Nephron (organoid): ENCODE data around the gene MMP21.

Experiments used
- H3K27ac Mint-ChIP-seq, 3 experiments: 2 replicates each; pipeline ENCODE4 v1.8.0; 2020; ENCODE audit warnings: mixed read lengths in 3 of 3, mild to moderate bottlenecking in 2 of 3, moderate library complexity in 1 of 3
- H3K27me3 Mint-ChIP-seq: 2 replicates; pipeline ENCODE4 v1.8.0; 2021; ENCODE audit warnings: low read depth, mild to moderate bottlenecking, moderate library complexity, mixed read lengths
- H3K36me3 Mint-ChIP-seq: 2 replicates; pipeline ENCODE4 v1.8.0; 2020; ENCODE audit warnings: low read depth, mixed read lengths
- H3K4me1 Mint-ChIP-seq: 2 replicates; pipeline ENCODE4 v1.8.0; 2020; ENCODE audit warnings: mixed read lengths
- H3K4me3 Mint-ChIP-seq, 3 experiments: 2 replicates each; pipeline ENCODE4 v1.8.0; 2020; ENCODE audit warnings: mild to moderate bottlenecking in 3 of 3, mixed read lengths in 3 of 3, moderate library complexity in 2 of 3
- H3K9me3 Mint-ChIP-seq: 2 replicates; pipeline ENCODE4 v1.8.0; 2020; ENCODE audit warnings: mixed read lengths
- CTCF ChIP-seq, 3 experiments: fragments of 200-600 bp; sonication (generic); IDR thresholded peaks; one replicate each; pipeline ENCODE4 v1.5.0; 2021; ENCODE audit warnings: antibody characterized with exemption in 3 of 3; ENCODE audit not compliant: unreplicated experiment in 3 of 3

The MMP21 gene

GRCh38 chr10:125765835-125766234, 9.8 kb downstream of the MMP21 start:
- no peaks in the 10 kb centered on the region for H3K27me3 Mint-ChIP-seq
- peaks cover 63% of the 10 kb centered on the region for H3K36me3 Mint-ChIP-seq
- H3K4me1 Mint-ChIP-seq, result peaks cover 23% of the 10 kb centered on the region
- H3K4me3 Mint-ChIP-seq, result no peak overlapping the region
- no peaks in the 10 kb centered on the region for H3K9me3 Mint-ChIP-seq
- no peak overlapping the region for H3K27ac Mint-ChIP-seq
- TF ChIP-seq CTCF (IDR thresholded peaks at IDR 0.05; ENCODE audit: unreplicated experiment in 3 of 3), result no peak

- no peak overlapping the region for H3K27ac Mint-ChIP-seq
- H3K36me3 Mint-ChIP-seq, result peaks cover 75% of the 10 kb centered on the region
- no peaks in the 10 kb centered on the region for H3K9me3 Mint-ChIP-seq
- no peak overlapping the region for H3K4me3 Mint-ChIP-seq
- peaks cover 6% of the 10 kb centered on the region for H3K4me1 Mint-ChIP-seq
- TF ChIP-seq CTCF (IDR thresholded peaks at IDR 0.05; ENCODE audit: unreplicated experiment in 3 of 3), result no peak
- H3K27me3 Mint-ChIP-seq, result no peaks in the 10 kb centered on the region
Observed at GRCh38 chr10:125762692-125763648, 12.7 kb downstream of the MMP21 start.

- no peak for TF ChIP-seq CTCF (IDR thresholded peaks at IDR 0.05; ENCODE audit: unreplicated experiment in 3 of 3)
- no peaks in the 10 kb centered on the region for H3K9me3 Mint-ChIP-seq
- peaks cover 75% of the 10 kb centered on the region for H3K36me3 Mint-ChIP-seq
- no peak overlapping the region for H3K4me3 Mint-ChIP-seq
- H3K4me1 Mint-ChIP-seq, result peaks cover 3% of the 10 kb centered on the region
- H3K27me3 Mint-ChIP-seq, result no peaks in the 10 kb centered on the region
- no peak overlapping the region for H3K27ac Mint-ChIP-seq
Observed at GRCh38 chr10:125761961-125762360, 13.7 kb downstream of the MMP21 start.

GRCh38 chr10:125757742-125758141, 17.9 kb downstream of the MMP21 start:
- no peaks in the 10 kb centered on the region for H3K27me3 Mint-ChIP-seq
- peaks cover 80% of the 10 kb centered on the region for H3K36me3 Mint-ChIP-seq
- H3K4me3 Mint-ChIP-seq, result no peak overlapping the region
- peaks cover 4% of the 10 kb centered on the region for H3K4me1 Mint-ChIP-seq
- no peaks in the 10 kb centered on the region for H3K9me3 Mint-ChIP-seq
- no peak overlapping the region for H3K27ac Mint-ChIP-seq
- TF ChIP-seq CTCF (IDR thresholded peaks at IDR 0.05; ENCODE audit: unreplicated experiment in 3 of 3), result no peak

GRCh38 chr10:125756853-125757487, 18.7 kb downstream of the MMP21 start:
- no peak overlapping the region for H3K4me3 Mint-ChIP-seq
- no peaks in the 10 kb centered on the region for H3K27me3 Mint-ChIP-seq
- H3K9me3 Mint-ChIP-seq, result no peaks in the 10 kb centered on the region
- peaks cover 4% of the 10 kb centered on the region for H3K4me1 Mint-ChIP-seq
- H3K36me3 Mint-ChIP-seq, result peaks cover 79% of the 10 kb centered on the region
- TF ChIP-seq CTCF (IDR thresholded peaks at IDR 0.05; ENCODE audit: unreplicated experiment in 3 of 3), result no peak
- no peak overlapping the region for H3K27ac Mint-ChIP-seq
